H4 (cell line): ENCODE data around the gene OVOL2. TPM values are rescaled to one million over a fixed set of nuclear protein-coding genes. Genes with fewer than 3 reads are reported as not detected.
A peak's percentile ranks its signal among the peaks of the same experiment; 100 is the strongest.

Experiments used
- DNase-seq: peaks from one replicate; pipeline ENCODE4 v3.0.0-alpha.2; 2015; ENCODE audit warnings: low spot score
- total RNA-seq: library from RNA; depleted of rRNA; stranded (reverse); fragments of >200 nt; shearing (Covaris generic); gene quantifications from 2 replicates; pipeline ENCODE4 v1.2.3, GENCODE V29; 2014

The OVOL2 gene
- total RNA-seq, 1 experiment from 2014 or later, result 1.5 TPM

GRCh38 chr20:18012901-18013300, 44.8 kb downstream of the OVOL2 start:
- no peak for DNase-seq

DNA sequence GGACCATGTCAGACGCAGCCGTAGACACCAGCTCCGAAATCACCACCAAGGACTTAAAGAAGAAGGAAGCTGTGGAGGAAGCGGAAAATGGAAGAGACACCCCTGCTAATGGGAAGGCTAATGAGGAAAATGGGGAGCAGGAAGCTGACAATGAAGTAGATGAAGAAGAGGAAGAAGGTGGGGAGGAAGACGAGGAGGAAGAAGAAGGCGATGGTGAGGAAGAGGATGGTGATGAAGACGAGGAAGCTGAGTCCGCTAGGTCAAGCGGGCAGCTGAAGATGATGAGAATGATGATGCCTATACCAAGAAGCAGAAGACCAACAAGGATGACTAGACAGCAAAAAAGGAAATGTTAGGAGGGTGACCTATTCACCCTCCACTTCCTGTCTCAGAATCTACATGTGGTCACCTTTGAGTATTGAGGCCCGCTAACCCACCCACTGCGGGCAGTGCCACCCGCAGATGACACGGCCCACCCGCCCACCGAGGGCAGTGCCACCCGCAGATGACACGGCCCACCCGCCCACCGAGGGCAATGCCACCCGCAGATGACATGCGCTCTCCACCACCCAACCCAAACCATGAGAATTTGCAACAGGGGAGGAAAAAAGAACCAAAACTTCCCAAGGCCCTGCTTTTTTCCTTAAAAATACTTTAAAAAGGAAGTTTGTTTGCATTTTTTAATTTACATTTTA, 45.6 kb downstream of the OVOL2 start:
- DNase-seq, result no peak

DNA sequence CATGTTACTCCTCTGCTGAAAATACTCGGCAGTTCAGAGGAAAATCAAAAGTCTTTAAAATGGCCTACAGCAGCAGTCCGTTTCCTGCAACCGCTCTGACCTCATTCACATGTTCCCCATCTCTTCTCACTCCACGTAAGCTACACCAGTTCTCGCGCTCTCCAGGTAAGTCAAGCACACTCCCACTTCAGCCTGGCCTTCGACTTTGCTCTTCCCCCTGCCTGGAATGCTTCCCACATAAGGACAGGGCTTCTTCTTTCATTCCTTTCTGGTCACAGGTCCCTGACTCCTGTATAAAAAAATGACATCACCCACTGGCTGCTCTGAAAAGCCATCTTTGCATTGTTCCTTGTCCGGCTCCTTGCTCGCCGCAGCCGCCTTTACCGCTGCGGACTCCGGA, 46.2 kb downstream of the OVOL2 start:
- no peak for DNase-seq

- no peak for DNase-seq
Observed at GRCh38 chr20:18009116-18009515, 48.6 kb downstream of the OVOL2 start.

DNA sequence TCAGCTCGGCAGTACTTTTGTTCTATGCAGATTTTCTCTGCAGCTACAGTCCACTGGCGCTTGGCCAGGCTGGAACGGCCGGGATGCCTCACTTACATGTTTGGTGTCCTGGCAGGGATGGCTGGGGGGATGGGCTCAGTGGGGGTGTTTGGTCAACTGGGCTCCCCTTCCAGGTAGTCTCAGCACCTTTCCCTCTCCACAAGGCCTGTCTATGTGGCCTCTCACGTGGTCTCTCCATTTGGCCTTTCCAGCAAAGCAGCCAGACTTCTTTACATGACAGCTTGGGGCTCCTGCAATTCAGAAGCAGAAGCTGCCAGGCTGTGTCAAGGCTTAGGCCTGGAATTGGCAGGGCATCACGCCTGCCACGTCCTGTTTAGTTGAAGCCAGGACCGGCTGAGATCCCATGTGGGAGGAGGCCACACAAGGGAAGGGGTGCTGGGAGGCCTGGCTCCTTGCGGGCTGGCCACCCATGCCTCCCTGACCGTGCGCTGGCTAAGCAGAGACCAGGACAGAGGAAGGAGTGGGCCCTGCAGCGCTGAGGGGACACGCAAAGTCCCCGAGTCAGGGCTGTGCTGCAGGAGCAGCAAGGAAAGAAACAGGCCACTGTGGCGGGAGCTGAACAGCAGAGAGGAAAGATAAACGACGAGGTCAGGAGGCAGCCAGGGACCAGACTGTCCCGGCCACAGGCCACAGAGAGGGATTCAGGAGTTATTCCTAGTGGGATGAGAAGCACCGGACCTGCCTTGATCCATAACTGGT, 50.0 kb downstream of the OVOL2 start:
- DNase-seq, result no peak

- no peak for DNase-seq
Observed at GRCh38 chr20:18006684-18007083, 51.0 kb downstream of the OVOL2 start.

GRCh38 chr20:18005990-18006364, 51.7 kb downstream of the OVOL2 start:
- no peak for DNase-seq

DNA sequence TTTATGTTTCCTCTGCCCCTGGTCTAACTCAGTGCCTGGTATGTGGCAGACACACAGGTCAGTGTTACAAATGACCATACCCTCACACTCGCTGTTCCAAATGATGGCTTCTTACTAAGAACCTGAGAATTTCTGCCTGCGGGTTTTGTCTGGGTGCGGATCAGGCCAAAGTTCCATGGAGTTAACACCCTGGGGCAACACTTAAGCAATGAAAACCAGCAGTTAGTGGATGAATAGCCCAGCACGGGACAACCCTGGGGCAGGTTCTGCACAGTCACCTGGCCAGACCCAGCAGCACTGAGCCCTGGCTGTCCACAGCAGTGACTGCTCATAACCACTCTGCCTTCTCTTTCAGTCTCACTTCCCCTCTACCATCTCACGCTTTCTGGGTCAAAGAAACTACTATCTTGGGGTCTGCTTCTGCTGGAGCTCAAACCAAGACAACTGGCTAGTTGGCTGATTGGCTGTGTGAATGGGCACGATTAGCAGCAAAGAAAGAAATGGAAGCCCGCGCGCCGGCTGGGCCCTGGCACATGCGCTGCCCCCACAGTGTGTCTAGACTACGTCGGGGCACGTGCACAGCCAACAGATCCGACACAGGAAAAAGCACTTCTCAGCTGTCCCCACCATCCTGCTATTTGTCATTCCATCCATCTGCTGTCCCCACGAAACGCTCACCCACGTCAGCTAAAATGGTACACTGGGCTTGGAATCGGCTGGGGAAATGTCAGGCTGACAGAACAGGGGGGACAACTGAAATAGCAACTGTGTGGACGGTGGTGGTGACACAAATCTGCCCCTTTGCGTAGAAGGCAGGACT, 52.3 kb downstream of the OVOL2 start:
- DNase-seq, result no peak

DNA sequence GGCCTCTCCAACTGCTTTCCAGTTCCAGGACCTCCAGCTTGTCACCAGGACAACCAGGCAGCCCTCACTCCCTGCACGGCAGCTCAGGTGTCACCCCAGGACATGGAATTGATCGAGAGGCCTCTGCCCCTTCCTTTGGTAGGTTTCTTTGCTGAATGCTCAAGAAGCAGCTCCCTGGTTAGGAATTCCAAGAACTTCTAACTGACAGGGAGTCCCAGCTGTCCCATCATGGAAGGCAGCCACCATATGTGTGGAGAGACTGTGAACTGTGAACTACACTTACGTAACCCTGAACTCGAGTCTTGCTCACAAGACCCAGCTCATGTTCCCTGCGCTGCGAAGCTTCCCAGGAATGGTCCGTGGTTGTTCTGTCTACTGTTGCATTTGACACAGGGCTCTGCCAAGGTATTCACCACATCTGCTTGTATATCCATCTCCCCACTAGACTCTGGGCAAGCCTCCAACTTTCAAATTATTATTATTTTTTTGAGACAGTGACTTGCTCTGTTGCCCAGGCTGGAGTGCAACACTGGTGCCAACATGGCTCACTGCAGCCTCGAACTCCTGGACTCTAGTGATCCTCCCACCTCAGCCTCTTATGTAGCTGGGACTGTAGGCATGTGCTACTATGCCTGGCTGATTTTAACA, 53.2 kb downstream of the OVOL2 start:
- DNase-seq, result peak; percentile 16

DNA sequence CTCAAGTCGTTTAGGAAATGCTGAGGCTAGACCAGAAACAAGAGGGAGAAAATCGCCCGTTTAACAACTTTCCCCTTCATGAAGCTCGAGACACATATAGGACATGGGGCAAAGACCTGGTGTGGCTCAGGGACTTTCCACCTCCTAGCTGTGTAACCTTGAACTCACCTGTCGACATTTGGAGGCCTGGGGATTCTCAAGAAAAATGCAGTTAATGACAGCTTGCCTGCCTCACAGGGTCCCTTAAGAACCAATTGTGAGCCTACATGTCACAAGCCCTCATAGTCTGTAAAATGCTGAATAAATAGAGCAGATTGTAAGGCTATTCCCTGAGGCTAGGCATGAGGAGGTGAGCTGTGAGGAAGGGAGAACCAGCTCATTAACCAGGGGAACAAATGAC, 53.8 kb downstream of the OVOL2 start:
- no peak for DNase-seq

DNA sequence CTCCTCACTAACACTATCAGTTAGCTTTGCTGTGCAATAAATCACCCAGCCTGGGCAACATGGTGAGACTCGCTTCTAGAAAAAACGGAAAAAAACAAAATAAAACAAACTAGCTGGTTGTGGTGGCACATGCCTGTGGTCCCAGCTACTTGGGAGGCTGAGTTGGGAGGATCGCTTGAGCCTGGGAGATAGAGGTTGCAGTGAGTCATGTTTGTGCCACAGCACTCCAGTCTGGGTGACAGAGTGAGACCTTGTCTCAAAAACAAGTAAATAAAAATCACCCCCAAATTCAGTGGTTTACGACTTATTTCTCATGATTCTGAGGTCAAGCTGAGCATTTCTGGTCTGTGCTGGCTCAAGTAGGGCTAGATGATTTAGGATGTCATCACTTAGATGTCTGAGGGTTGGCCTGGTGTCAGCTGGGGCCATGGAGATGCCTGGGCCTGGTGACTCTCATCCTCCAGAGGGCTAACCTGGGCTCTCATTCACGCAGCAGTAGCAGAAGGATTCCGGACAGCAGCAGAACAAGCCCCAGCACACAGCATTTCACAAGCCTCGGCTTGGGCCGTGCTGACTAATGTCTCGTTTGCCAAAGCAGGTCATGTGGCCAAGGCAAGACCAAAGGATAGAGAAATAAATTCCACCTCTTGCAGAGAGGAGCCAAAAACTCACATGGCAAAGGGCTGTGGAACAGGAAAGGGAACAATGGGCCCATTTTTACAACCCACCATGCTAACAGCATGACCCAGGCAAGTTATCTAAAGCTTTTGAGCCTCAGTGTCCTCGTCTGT, 56.4 kb downstream of the OVOL2 start:
- peak; percentile 54 for DNase-seq

DNA sequence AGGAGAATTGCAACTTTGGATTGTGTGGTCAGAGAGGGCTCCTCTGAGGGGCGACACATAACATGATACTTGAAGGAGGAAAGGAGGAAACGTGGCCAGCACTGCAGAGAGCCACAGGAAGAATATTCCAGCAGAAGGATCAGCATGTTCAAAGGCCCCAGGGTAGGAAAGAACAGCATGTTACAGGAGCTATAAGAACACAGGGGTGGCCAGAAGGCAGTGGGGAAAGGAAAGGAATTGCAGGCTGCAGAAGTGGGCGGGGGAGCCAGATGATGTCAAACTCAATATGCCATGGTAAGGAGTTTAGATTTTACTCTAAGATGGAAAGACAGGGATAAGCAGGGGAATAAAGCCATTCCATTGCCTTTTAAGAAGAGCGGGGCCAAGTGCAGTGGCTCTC, 58.1 kb downstream of the OVOL2 start:
- DNase-seq, result no peak

- DNase-seq, result no peak
Observed at GRCh38 chr20:17998446-17998845, 59.3 kb downstream of the OVOL2 start.

GRCh38 chr20:17995967-17996819, 61.5 kb downstream of the OVOL2 start:
- peak; percentile 43 for DNase-seq

DNA sequence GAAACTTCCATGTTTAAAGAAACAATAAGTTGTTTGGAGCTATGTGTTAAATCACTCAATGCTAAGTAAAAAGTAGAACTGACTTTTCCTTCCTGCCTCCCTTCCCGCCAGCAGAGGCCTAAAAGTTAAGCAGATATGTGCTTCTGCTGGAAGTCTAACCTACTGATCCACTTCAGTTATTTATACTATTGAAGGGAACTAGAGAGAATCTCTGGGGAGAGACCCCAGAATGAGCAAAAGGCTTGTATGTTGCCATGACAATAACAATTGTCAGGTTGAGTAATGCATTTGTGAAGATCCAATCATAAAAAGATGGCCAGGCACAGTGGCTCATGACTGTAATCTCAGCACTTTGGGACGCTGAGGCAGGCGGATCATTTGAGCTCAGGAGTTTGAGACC, 64.2 kb downstream of the OVOL2 start:
- no peak for DNase-seq

GRCh38 chr20:17992847-17993513, 64.7 kb downstream of the OVOL2 start:
- no peak for DNase-seq

- DNase-seq, result no peak
Observed at GRCh38 chr20:17992224-17992637, 65.5 kb downstream of the OVOL2 start.

DNA sequence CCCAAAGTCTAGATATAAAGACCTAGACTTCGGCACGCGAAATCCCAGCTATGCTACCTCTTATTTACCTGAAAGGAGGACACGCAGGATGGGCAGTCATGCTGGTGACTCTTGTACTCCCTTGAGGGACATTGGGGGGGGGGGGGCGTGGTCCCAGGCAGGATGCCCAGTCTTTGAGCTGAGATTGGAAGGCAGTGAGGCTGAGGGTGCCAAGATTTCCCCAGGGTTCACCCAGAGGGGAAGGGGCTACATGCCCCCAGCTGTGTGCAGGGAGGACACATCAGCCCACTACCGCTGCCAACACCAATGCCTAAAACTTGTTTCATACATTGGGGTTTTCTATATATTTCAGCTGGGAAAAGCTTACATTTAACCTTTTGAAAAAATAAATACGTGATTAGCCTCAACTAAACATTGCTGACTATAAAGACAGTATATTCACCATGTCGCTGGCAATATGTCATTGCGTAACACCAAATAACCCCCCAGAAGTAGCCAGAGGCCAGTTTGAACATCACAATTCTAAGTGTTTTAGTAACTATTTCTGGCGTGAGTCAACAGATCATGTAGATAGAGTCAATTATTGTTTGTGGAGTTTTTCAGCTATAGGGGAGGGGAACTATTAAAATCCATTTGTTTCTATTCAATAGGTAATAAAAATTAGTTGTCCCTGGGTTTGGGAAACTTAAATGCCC, 67.3 kb downstream of the OVOL2 start:
- DNase-seq, result no peak

GRCh38 chr20:17987988-17988387, 69.7 kb downstream of the OVOL2 start:
- no peak for DNase-seq
